GM13976 (cell line): ENCODE measurements around the gene RNF169.

ENCODE experiments used
- DNase-seq: peaks from one replicate; pipeline ENCODE4 v3.0.0; 2012; ENCODE audit warnings: low spot score
- CTCF ChIP-seq: IDR thresholded peaks from 2 replicates; pipeline ENCODE4 v1.5.1; 2012; ENCODE audit warnings: borderline replicate concordance, mild to moderate bottlenecking; ENCODE audit not compliant: insufficient read depth; ENCODE audit errors: extremely low read depth, missing control alignments, control extremely low read depth
- in situ Hi-C: fragments of 300-500 bp; cut with MboI; formaldehyde crosslinking; loops from one replicate; pipeline ENCODE4 v1.12.0; 2022; ENCODE audit warnings: low sequenced_read_pairs, mixed read lengths, inconsistent platforms; ENCODE audit not compliant: unreplicated experiment

The RNF169 gene

DNA sequence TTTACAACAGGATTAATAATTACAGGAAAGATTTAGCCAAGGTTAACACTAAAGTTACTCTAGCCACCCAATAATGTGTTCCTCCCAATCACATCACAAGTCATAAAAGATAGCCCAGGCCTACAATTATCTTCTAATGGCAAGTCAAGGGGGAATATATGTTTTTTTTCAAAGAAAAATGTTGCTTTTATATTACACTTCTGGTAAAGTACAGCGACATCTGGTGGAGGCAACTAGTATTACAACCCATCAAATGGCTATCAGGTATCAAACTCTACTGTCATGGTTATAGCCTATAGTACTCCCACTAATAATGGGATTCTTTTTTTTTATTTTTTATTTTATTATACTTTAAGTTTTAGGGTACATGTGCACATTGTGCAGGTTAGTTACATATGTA is 128.5 kb downstream of the RNF169 start:
- no peak for DNase-seq
- in situ Hi-C loops = no loop called here
- no peak for TF ChIP-seq CTCF
